ENCODE measurements around the gene DNAH10.

DNAH10 gene

DNA sequence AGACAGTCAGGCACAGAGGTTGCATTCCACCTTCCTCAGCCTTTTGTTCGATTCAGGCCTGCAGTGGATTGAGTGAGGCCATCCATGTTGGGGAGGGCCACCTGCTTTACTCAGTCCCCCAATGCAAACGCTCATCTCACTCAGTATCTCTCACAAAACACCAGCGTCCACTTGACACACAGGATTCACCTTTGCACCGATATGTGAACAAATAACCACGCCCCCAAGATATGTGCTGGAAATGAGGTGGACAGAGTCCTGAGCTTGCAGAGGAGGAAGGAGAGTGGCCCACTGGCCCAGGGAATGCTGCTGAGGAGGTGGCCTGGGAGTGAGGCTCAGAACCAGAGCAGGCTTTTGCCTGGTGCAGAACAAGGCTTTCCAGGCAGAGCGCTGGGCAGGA is 60.7 kb downstream of the DNAH10 start:
- no peak for DNase-seq (ENCODE audit: low read depth, low spot score)
- TF ChIP-seq, protein P1, sequence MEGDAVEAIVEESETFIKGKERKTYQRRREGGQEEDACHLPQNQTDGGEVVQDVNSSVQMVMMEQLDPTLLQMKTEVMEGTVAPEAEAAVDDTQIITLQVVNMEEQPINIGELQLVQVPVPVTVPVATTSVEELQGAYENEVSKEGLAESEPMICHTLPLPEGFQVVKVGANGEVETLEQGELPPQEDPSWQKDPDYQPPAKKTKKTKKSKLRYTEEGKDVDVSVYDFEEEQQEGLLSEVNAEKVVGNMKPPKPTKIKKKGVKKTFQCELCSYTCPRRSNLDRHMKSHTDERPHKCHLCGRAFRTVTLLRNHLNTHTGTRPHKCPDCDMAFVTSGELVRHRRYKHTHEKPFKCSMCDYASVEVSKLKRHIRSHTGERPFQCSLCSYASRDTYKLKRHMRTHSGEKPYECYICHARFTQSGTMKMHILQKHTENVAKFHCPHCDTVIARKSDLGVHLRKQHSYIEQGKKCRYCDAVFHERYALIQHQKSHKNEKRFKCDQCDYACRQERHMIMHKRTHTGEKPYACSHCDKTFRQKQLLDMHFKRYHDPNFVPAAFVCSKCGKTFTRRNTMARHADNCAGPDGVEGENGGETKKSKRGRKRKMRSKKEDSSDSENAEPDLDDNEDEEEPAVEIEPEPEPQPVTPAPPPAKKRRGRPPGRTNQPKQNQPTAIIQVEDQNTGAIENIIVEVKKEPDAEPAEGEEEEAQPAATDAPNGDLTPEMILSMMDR (IDR thresholded peaks at IDR 0.05; ENCODE audit: insufficient read depth, low read length, missing control alignments): no peak
- ChIA-PET CTCF (no interaction called here), POLR2A (no interaction called here)
- no peak overlapping the region for H3K4me3 ChIP-seq (ENCODE audit: low read depth, low read length)

- DNase-seq (ENCODE audit: low read depth, low spot score): no peak
- H3K4me3 ChIP-seq (ENCODE audit: low read depth, low read length): no peak overlapping the region
- ChIA-PET CTCF (interaction anchor here (1.0 kb wide), 1 partner anchor 14 kb away, joined by 3 read pairs; no protein-coding TSS in a partner anchor), POLR2A (no interaction called here)
- TF ChIP-seq, protein P1 (IDR thresholded peaks at IDR 0.05; ENCODE audit: insufficient read depth, low read length, missing control alignments): no peak
Measured at GRCh38 chr12:123828120-123828519, 66.0 kb downstream of the DNAH10 start.

DNA sequence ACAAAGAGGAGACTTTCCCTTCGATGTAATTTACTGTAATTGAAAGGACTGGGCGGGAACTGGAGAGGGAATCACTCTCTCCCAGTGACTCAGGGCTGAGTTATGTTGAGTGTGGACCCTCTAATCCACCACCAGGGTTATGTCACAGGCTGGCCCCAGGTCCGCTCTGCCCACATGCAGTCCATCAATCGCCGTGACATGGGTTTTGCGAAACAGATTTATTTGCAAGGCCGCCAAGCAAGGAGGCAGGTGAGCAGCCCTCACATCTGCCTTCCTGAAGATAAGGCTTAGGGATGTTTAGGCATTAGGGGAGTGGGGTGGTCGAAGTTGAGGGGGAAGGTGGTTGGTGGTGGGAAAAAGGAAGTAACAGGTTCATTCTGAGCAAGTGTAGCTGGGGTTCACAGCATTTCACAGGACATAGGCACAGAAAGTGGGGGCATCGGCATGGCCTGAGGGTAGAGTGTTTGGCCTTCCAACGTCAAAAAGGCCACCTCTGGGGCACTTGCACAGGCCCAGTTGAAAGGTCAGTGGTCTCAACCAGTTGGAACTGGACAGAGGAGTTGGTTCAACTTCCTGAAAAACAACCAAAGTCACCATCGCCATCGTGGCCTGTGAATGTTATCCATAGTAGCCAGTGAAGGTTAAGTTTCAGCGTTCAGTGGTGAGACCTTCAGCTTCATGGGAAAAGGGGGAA is 66.9 kb downstream of the DNAH10 start:
- TF ChIP-seq, protein P1 (IDR thresholded peaks at IDR 0.05; ENCODE audit: insufficient read depth, low read length, missing control alignments): no peak
- ChIA-PET CTCF (no interaction called here), POLR2A (no interaction called here)
- no peak for DNase-seq (ENCODE audit: low read depth, low spot score)
- no peak overlapping the region for H3K4me3 ChIP-seq (ENCODE audit: low read depth, low read length)

- TF ChIP-seq, protein P1 (IDR thresholded peaks at IDR 0.05; ENCODE audit: insufficient read depth, low read length, missing control alignments): no peak
- ChIA-PET POLR2A (no interaction called here), CTCF (no interaction called here)
- DNase-seq (ENCODE audit: low read depth, low spot score): no peak
- H3K4me3 ChIP-seq (ENCODE audit: low read depth, low read length): no peak overlapping the region
Measured at GRCh38 chr12:123829561-123829960, 67.5 kb downstream of the DNAH10 start.

GRCh38 chr12:123830675-123831074 is 68.6 kb downstream of the DNAH10 start:
- POLR2A ChIA-PET: no interaction called here

GRCh38 chr12:123832052-123832451 is 70.0 kb downstream of the DNAH10 start:
- POLR2A ChIA-PET: no interaction called here
- TF ChIP-seq, protein P1 (IDR thresholded peaks at IDR 0.05; ENCODE audit: insufficient read depth, low read length, missing control alignments): no peak
- DNase-seq (ENCODE audit: low read depth, low spot score): no peak
- CTCF ChIA-PET: no interaction called here
- no peak overlapping the region for H3K4me3 ChIP-seq (ENCODE audit: low read depth, low read length)

More at GRCh38 chr12:123830675-123831074, 68.6 kb downstream of the DNAH10 start:
- DNase-seq (ENCODE audit: low read depth, low spot score): no peak
- no peak overlapping the region for H3K4me3 ChIP-seq (ENCODE audit: low read depth, low read length)
- CTCF ChIA-PET: no interaction called here
- TF ChIP-seq, protein P1 (IDR thresholded peaks at IDR 0.05; ENCODE audit: insufficient read depth, low read length, missing control alignments): no peak
